Measurements from ENCODE around the gene GAGE10.

- TF ChIP-seq CTCF (conservative IDR thresholded peaks at IDR 0.05; ENCODE audit: low read depth in 2 of 2), result no peak
- TF ChIP-seq POLR2AphosphoS5 (IDR thresholded peaks at IDR 0.05; ENCODE audit: low read depth), result no peak
- TF ChIP-seq NANOG (IDR thresholded peaks at IDR 0.05; ENCODE audit: borderline replicate concordance), result no peak
- TF ChIP-seq EZH2phosphoT487 (IDR thresholded peaks at IDR 0.05; ENCODE audit: unreplicated experiment), result no peak
- TF ChIP-seq CREB1 (CRISPR knock-in tag; IDR thresholded peaks at IDR 0.05; ENCODE audit: low read depth), result no peak
- no peak for TF ChIP-seq ZNF462 (CRISPR knock-in tag; IDR thresholded peaks at IDR 0.05)
- no peak for TF ChIP-seq STAT1 (IDR thresholded peaks at IDR 0.05; ENCODE audit: unreplicated experiment)
- TF ChIP-seq JUNB (IDR thresholded peaks at IDR 0.05; ENCODE audit: unreplicated experiment), result no peak
Measured at GRCh38 chrX:49270249-49270921, 33.1 kb upstream of the GAGE10 start.

Measured in GM23338 (cell line).